ENCODE data around the gene CYP2S1.

The CYP2S1 gene

DNA sequence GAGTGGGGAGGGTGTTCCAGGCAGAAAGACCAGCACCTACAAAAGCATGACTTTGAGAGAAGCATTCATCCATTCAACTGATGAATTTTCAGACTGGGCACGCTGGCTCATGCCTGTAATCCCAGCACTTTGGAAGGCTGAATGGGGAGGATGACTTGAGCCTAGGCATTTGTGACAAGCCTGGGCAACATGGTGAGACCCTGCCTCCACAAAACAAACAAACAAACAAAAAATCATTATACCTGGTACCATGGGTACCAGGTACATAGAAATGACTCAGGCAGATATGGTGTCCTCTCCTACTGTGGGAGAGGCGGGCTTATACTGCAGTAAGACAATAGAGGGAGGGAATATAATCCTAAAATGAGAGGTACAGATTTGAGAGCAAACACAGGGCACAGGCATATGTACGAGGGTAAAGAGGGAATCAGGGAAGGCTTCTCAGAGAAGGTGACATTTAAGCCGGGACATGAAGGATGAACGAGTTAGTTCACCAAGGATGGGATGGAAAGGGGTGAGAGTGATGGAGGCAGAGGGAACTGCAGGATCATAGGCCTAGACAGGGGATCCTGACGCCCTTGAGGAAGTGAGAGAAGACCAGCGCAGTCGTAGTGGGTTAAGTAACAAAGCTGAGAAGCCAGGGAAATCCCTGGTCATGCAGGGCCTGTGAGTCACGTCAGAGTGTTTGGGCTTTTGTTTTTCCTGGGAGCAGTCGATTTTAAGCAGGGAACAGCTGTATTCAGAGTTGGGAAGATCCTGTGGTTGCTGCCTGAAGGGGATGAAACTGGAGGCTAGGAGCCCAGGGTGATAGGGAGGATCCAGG lies 2.9 kb downstream of the CYP2S1 start:
- no peak for DNase-seq

DNA sequence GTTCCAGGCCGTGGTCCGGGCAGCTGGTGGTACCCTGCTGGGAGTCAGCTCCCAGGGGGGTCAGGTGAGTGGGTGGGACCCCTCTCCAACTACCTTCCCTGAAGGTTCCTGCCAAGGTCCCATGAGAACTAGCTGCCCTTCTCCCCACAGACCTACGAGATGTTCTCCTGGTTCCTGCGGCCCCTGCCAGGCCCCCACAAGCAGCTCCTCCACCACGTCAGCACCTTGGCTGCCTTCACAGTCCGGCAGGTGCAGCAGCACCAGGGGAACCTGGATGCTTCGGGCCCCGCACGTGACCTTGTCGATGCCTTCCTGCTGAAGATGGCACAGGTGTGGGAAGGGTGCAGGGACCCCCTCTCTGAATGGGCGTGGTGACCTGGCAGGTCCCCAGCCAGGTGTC lies 5.5 kb downstream of the CYP2S1 start:
- no peak for DNase-seq

GRCh38 chr19:41203371-41203770 lies 10.4 kb downstream of the CYP2S1 start:
- DNase-seq: no peak

DNA sequence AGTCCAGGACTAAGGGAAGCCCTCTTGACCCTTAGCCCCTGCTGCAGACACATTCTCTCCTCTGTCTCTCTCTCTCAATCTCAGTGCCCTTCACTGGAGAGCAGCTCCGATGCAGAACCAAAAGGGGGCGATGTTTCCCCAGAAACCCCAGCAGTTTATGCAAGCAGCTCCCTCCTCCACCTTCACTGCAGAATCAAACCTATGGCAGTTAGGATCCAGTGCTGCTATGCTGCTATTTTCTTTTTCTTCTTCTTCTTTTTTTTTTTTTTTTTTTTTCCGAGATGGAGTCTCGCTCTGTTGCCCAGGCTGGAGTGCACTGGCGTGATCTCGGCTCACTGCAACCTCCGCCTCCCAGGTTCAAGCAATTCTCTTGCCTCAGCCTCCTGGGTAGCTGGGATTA lies 11.3 kb downstream of the CYP2S1 start:
- peak; percentile 36 for DNase-seq

DNA sequence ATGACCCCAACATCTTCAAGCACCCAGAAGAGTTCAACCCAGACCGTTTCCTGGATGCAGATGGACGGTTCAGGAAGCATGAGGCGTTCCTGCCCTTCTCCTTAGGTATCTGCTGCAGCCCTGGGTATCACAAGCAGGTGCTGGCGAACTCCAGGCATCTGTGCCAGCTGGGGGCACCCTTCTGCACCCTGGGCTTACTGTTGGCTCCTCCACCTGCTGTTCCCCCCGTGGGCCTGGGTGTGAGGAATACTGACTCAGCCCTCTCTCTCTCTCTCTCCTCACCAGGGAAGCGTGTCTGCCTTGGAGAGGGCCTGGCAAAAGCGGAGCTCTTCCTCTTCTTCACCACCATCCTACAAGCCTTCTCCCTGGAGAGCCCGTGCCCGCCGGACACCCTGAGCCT lies 13.0 kb downstream of the CYP2S1 start:
- DNase-seq: no peak

GRCh38 chr19:41206456-41206855 lies 13.4 kb downstream of the CYP2S1 start:
- no peak for DNase-seq

GRCh38 chr19:41206926-41207750 lies 14.1 kb downstream of the CYP2S1 start:
- no peak for DNase-seq

- no peak for DNase-seq
Measured at GRCh38 chr19:41214161-41214560, 21.1 kb downstream of the CYP2S1 start.

GRCh38 chr19:41217741-41218140 lies 24.7 kb downstream of the CYP2S1 start:
- no peak for DNase-seq

GRCh38 chr19:41218249-41218614 lies 25.2 kb downstream of the CYP2S1 start:
- no peak for DNase-seq

DNA sequence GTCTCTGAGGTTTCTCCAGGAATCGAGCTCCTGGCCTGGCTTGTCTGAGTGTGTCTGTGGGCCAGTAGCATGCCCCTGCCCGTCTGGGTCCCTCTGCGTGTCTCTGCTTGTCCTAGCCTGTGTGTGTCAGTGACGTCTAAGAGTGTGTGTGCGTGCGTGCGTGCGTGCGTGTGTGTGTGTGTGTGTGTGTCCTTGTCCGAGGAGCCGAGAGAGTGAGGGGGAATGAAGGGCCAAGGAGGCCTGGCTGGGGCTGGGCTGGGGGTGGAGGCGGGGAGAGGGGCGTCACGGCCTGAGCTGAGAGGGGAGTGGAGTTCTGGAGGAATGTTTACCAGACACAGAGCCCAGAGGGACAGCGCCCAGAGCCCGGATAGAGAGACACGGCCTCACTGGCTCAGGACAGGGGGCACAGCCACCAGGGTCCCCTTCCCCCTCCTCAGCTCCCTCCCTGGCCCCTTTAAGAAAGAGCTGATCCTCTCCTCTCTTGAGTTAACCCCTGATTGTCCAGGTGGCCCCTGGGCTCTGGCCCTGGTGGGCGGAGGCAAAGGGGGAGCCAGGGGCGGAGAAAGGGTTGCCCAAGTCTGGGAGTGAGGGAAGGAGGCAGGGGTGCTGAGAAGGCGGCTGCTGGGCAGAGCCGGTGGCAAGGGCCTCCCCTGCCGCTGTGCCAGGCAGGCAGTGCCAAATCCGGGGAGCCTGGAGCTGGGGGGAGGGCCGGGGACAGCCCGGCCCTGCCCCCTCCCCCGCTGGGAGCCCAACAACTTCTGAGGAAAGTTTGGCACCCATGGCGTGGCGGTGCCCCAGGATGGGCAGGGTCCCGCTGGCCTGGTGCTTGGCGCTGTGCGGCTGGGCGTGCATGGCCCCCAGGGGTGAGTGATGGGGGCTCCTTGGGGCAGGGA lies 25.8 kb downstream of the CYP2S1 start, which contains the start of gene AXL:
AXL (plus strand) TSS at position 609 of the 893 bp plus-strand sequence; CDS start at position 779, 170 bp downstream.
- no peak for DNase-seq

DNA sequence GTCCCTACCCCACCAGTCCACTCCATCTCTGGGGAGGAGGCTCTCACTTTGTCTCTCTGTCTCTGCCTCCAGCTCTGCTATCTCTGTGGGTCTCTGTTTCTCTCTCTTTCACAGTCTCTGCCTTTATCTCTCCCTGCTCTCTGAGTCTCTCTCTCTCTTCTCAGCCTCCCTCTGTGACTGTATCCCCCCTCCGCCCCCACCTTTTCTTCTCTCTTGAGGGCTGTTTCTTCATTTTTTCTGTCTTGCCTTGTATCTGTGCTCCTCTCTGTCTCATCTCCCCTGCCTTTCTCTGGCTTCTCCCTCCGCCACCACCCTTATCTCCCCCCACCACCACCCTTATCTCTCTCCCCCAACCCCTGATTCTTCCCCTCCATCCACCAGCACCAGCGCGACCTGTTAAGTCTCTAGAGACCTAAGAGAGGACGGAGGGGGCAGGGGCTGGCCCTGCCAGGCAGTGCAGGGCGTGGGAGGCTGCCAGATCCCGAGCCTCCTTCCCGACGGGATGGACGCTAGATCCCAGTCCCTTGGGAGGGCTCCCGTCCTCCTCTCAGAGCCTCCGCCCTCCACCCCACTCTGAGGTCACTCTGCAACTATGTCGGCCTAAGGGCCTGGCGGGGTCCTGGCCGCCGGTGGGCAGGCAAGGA lies 27.0 kb downstream of the CYP2S1 start:
- no peak for DNase-seq

GRCh38 chr19:41220811-41221210 lies 27.8 kb downstream of the CYP2S1 start:
- no peak for DNase-seq

DNA sequence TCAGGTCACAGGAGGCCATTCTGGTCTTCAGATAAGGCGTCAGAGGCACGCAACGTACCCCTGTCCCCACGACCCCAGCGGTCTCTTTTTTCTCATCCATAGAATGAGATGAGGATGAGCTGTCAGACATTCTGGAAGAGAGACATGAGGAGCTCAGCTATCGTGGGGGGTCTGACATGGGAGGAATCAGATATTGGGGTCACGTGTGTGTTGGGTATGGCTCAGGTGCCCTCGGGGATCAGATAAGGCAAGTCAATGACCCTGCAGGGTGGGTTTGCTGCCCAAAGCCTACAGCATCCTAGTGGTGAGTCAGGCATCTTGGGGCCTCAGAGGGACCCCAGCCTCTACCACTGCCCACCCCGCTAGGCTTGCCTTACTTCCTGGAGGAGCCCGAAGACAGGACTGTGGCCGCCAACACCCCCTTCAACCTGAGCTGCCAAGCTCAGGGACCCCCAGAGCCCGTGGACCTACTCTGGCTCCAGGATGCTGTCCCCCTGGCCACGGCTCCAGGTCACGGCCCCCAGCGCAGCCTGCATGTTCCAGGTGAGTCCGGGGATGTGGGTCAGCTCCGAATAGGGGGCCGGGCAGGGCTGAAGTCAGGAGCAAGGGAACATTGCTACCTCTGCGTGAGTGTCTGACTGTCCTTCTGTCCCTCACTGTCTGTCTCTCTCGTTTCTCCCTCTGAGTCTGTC lies 28.6 kb downstream of the CYP2S1 start:
- no peak for DNase-seq

- no peak for DNase-seq
Measured at GRCh38 chr19:41222240-41222639, 29.2 kb downstream of the CYP2S1 start.

DNA sequence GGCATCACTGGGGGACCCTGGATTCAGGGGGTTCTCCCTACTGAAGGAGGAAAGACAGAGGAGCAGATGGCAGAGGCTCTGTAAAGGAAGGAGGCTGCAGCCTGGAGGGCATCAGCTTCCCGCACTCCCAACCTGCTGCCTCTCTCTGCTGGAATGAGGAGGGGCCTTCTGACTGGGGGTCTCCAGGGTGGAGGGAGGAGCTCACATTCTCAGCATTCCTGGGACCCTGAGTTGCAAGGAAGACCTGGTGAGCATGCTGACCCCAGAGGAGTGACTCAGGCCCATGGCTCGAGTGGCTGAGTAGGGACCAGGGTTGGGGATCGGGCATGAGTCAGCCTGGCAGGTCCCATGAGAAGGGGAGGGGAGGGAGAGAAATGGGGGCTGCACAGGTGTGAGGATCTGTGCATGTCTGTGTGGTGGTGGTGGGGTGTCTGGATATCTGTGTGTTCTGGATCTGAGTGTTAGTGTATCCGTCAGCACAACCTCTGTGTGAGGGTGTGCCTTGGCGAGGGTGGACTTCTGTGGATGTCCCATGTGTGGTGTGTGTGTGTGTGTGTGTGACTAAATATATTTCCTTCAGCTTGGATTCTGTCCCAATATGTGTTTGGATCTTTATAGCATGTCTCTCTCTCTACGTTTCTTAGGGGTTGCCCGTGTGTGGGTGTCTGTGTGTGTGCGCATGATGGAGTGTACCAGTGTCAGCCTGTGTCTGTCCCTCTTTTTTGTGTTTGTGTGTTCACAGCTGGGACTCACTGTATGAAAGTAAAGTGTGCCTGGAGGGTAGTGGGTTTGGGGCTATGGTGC lies 30.6 kb downstream of the CYP2S1 start:
- no peak for DNase-seq

- no peak for DNase-seq
Measured at GRCh38 chr19:41224632-41225031, 31.6 kb downstream of the CYP2S1 start.

DNA sequence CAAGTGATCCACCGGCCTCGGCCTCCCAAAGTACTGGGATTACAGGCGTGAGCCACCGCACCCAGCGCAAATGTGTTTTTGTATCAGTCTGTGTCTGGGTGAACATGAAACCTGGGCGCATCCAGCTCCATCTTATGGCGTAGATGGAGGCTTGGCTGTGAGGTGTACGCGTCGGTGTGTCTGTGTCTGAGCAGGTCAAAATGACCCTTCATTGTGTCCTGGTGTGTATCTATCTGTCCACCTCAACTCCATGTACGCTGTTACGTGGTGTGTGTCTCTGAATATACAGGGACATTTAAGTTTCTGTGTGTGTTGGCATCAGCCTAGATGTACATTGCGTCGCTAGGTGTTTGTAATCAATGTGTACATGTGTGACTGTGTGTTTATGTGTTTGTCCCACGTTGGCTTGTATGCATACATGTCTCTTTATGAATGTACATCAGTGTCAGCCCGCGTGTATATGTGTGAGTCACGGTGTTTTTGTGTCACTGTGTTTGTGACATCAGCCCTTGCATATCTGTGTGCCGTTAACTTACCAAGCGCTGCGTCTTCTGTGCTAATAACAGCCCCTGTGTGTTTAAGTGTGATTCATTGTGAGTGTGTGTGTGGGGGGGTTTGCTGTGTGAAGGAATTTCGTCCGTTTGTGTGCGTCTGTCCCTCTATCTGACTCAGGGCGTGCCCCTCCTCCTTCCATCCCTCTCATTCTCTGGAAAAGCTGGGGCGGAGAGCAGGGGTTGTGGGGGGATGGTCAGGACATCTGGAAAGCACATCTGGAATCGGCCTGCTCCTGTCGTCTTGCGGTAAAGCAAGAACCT lies 32.4 kb downstream of the CYP2S1 start:
- no peak for DNase-seq

DNA sequence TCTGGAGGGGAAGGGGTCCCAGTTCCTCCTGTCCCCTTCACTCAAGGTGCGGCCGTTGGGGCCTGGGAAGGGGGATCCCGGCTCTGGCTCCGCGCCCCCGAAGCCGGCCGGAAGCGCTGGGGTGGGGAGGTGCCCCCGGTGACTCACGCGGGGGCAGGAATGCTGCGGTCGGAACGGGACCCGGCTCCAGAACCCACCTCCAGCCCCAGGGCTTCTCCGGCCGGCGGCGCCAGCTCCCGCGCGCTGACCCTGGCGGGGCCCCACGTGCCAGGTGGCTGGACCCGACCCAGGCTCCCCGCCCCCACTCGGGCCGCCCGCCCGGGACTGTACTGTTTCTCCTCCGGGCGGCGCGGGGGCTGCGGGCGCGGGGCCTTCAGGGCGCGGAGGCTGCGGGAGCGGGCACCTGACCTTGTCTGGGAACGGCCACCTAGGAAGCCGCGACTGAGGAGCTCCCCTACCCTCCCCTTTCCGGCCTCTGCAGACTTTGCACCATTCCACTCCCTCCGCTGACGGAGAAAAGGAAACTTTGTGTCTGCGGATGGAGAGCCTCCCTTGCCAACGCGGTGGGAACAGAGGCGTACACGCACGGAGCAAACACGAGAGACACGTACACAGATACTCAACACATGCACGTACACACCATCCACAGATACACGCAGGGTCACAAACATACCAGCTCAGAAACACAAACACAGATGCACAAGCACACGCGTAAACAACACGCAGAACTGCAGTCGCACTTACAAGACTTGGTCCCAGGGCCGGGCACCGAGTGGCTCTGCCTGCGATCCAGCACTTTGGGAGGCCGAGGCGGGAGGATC lies 33.2 kb downstream of the CYP2S1 start:
- no peak for DNase-seq

Measured in NCI-H2107 (cell line).